HepG2 (cell line): ENCODE measurements around the gene EPN2. TPM values are rescaled to one million over a fixed set of nuclear protein-coding genes. Genes with fewer than 3 reads are reported as not detected.
A peak's percentile ranks its signal among the peaks of the same experiment; 100 is the strongest.

Experiments used
- ASH2L ChIP-seq: fragments of 300-600, 200-600 bp; sonication (generic); IDR thresholded peaks from 2 replicates; pipeline ENCODE4 v1.7.0; 2017; ENCODE audit warnings: low read depth, mild to moderate bottlenecking, moderate library complexity, mixed read lengths, low read length; ENCODE audit not compliant: insufficient read length
- ATF1 ChIP-seq: IDR thresholded peaks from 2 replicates; pipeline ENCODE4 v1.6.1; 2016; ENCODE audit warnings: mild to moderate bottlenecking, control low read depth
- CCDC6 ChIP-seq: sonication (generic); formaldehyde crosslinking; IDR thresholded peaks from 2 replicates; pipeline ENCODE4 v1.8.1; 2022; ENCODE audit warnings: mild to moderate bottlenecking, missing genetic modification reagents, moderate library complexity
- MED1 ChIP-seq: sonication (generic); formaldehyde crosslinking; IDR thresholded peaks from 2 replicates; pipeline ENCODE4 v1.4.0; 2020; ENCODE audit warnings: missing genetic modification reagents
- NCOA5 ChIP-seq: sonication (generic); formaldehyde crosslinking; IDR thresholded peaks from 2 replicates; pipeline ENCODE4 v1.4.0; 2020; ENCODE audit warnings: missing genetic modification reagents
- NFIC ChIP-seq: IDR thresholded peaks from 2 replicates; pipeline ENCODE4 v1.6.1; 2012; ENCODE audit warnings: mild to moderate bottlenecking, low read length, inconsistent platforms
- PCBP2 ChIP-seq: fragments of 200-400 bp; formaldehyde crosslinking; optimal IDR thresholded peaks from 2 replicates; pipeline ENCODE3; 2018; ENCODE audit warnings: low read length, low read depth; ENCODE audit not compliant: poor library complexity, severe bottlenecking
- RBAK ChIP-seq: sonication (generic); formaldehyde crosslinking; IDR thresholded peaks from 2 replicates; pipeline ENCODE4 v1.5.1; 2020; ENCODE audit warnings: mild to moderate bottlenecking, missing genetic modification reagents
- SP140L ChIP-seq: sonication (generic); formaldehyde crosslinking; IDR thresholded peaks from 2 replicates; pipeline ENCODE4 v1.4.0; 2020; ENCODE audit warnings: missing genetic modification reagents, borderline replicate concordance
- TCF12 ChIP-seq, 2 experiments: fragments of 450-650 bp in 1 of 2; sonication (generic) in 1 of 2; formaldehyde crosslinking in 1 of 2; IDR thresholded peaks; 2 replicates each; pipeline versions ENCODE4 v1.6.1 to v1.8.0; 2017 to 2022; ENCODE audit warnings: antibody characterized with exemption in 1 of 2, mild to moderate bottlenecking in 1 of 2, missing genetic modification reagents in 1 of 2, moderate library complexity in 1 of 2
- ZFP36 ChIP-seq: fragments of 150-350 bp; IDR thresholded peaks from 2 replicates; pipeline ENCODE4 v1.6.1; 2018; ENCODE audit warnings: borderline replicate concordance, low read length, low read depth; ENCODE audit not compliant: partially characterized antibody
- ZNF180 ChIP-seq: sonication (generic); formaldehyde crosslinking; IDR thresholded peaks from 2 replicates; pipeline ENCODE4 v1.4.0; 2020; ENCODE audit warnings: low read depth, missing genetic modification reagents, borderline replicate concordance
- ZNF30 ChIP-seq: sonication (generic); formaldehyde crosslinking; IDR thresholded peaks from 2 replicates; pipeline ENCODE4 v1.5.0; 2020; ENCODE audit warnings: mild to moderate bottlenecking, missing genetic modification reagents
- ZNF329 ChIP-seq: sonication (generic); formaldehyde crosslinking; IDR thresholded peaks from 2 replicates; pipeline ENCODE4 v1.9.0; 2021; ENCODE audit warnings: low read depth, mild to moderate bottlenecking, missing genetic modification reagents
- ZNF549 ChIP-seq: sonication (generic); formaldehyde crosslinking; IDR thresholded peaks from 2 replicates; pipeline ENCODE4 v1.5.0; 2020; ENCODE audit warnings: missing genetic modification reagents
- ZNF644 ChIP-seq: IDR thresholded peaks from 2 replicates; pipeline ENCODE4 v1.6.1; 2016; ENCODE audit warnings: low read depth
- ZNF749 ChIP-seq: sonication (generic); formaldehyde crosslinking; IDR thresholded peaks from 2 replicates; pipeline ENCODE4 v1.8.0; 2022; ENCODE audit warnings: mild to moderate bottlenecking, missing genetic modification reagents, moderate library complexity, borderline replicate concordance
- ZNF792 ChIP-seq: IDR thresholded peaks from 2 replicates; pipeline ENCODE4 v1.6.1; 2016
- ZSCAN21 ChIP-seq: sonication (generic); formaldehyde crosslinking; IDR thresholded peaks from 2 replicates; pipeline ENCODE4 v1.8.0; 2022; ENCODE audit warnings: mild to moderate bottlenecking, missing genetic modification reagents, moderate library complexity, borderline replicate concordance
- polyA plus RNA-seq, 8 experiments: library from polyadenylated mRNA; depleted of rRNA in 3 of 8; stranded (reverse) in 7 of 8; unstranded in 1 of 8; fragments of >200 nt; fragmentation: Illumina TruSeq in 4 of 8; extraction: Trizol in 4 of 8; gene quantifications; 2 replicates each; pipeline versions ENCODE4 v1.2.1 to v1.2.3, GENCODE V29; 2011 to 2016; ENCODE audit warnings: low read depth in 4 of 8, missing spikeins in 1 of 8, mixed read lengths in 1 of 8; ENCODE audit not compliant: insufficient read depth in 1 of 8
- total RNA-seq, 5 experiments: library from RNA; depleted of rRNA; stranded (reverse); fragments of >200 nt; fragmentation: Illumina TruSeq; extraction: Trizol; gene quantifications; 2 replicates each; pipeline ENCODE4 v1.2.3, GENCODE V29; 2016; ENCODE audit warnings: low read depth in 1 of 5
- TF ChIP-seq, protein P1 (sequence below): IDR thresholded peaks from 2 replicates; pipeline ENCODE4 v1.6.1; 2016; ENCODE audit warnings: mild to moderate bottlenecking, missing biosample characterization, missing genetic modification reagents
- TF ChIP-seq, protein P2 (sequence below), 2 experiments: fragments of 450-650 bp in 1 of 2; sonication (generic) in 1 of 2; formaldehyde crosslinking; IDR thresholded peaks; 2 replicates each; pipeline versions ENCODE4 v1.5.0 to v1.8.0; 2020 to 2022; ENCODE audit warnings: mild to moderate bottlenecking in 1 of 2, missing genetic modification reagents in 1 of 2
- TF ChIP-seq, protein P3 (sequence below): sonication (generic); formaldehyde crosslinking; IDR thresholded peaks from 2 replicates; pipeline ENCODE4 v1.4.0; 2020; ENCODE audit warnings: missing genetic modification reagents, borderline replicate concordance
- TF ChIP-seq, protein P4 (sequence below): sonication (generic); formaldehyde crosslinking; IDR thresholded peaks from 2 replicates; pipeline ENCODE4 v1.8.0; 2022; ENCODE audit warnings: mild to moderate bottlenecking, missing genetic modification reagents, moderate library complexity

Gene EPN2
- total and polyA plus RNA-seq, 2 of the 13 experiments (the other 11 are each of a cell fraction or from before 2014, with no cell fraction given), result 7.8 to 19.2 TPM

DNA sequence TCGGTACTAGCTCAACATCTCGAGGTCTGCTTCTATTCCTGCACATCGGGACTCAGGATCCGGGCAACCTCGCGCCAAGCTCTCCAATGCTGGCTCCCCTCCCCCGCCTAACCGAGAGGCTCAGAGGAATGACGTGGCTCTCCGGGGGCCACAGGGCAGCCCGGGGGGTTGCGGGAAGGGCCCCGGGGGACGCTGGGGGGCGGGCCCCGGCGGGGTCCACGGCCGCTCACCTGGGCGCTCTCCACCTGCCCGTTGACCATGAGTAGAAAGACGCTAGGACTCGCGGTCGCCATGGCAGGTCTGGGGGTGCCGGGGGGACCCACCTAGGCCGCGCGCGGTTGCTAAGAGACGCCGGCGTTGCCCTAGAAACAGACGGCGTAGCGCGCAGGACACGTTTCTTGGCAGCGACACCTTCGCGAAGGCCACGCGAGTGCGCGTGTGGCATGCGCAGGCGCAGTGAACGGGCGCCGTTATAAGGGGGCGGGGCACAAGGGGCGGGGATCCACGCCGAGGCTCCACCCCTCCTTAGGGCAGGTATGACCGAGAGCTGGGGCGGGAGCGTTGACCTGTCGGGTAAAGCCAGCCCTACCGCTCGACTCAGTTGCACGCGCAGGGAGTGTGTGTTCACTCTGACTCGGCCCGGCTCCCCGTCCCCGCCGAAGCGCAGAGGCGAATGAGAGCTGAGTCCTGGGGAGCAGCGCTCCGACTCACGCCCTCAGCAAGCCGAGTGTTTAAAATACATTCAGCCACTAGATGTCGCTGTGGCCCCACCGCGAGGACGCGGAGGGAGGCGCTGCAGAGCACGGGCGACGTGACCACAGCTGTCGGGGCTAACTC is 125.3 kb downstream of the EPN2 start, which contains the start of gene B9D1 (continued):
- TF ChIP-seq, protein P1, sequence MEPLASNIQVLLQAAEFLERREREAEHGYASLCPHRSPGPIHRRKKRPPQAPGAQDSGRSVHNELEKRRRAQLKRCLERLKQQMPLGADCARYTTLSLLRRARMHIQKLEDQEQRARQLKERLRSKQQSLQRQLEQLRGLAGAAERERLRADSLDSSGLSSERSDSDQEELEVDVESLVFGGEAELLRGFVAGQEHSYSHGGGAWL, result peak; percentile 50
- TF ChIP-seq MED1 (CRISPR knock-in tag) (peak; percentile 31), ZSCAN21 (CRISPR knock-in tag) (peak; percentile 38; the same call in 1 of the 2 replicates), ASH2L (peak; percentile 30), SP140L (CRISPR knock-in tag) (no peak), ZFP36 (no peak), ZNF549 (CRISPR knock-in tag) (no peak), RBAK (CRISPR knock-in tag) (0 out of 2 replicates have a peak, but pooled peaks have one; percentile 51), ZNF792 (peak; percentile 52; the same call in 1 of the 2 replicates), CCDC6 (peak; percentile 53), ZNF644 (no peak), PCBP2 (no peak), NCOA5 (CRISPR knock-in tag) (no peak), ATF1 (CRISPR knock-in tag) (no peak), ZNF30 (CRISPR knock-in tag) (no peak; the same call in 1 of the 2 replicates), ZNF180 (CRISPR knock-in tag) (no peak), ZNF329 (CRISPR knock-in tag) (0 out of 2 replicates have a peak, but pooled peaks have one; percentile 15), NFIC (no peak), TCF12 (IDR thresholded peaks at IDR 0.05) (no peak), TCF12 (CRISPR knock-in tag; IDR thresholded peaks at IDR 0.05) (no peak), ZNF749 (no peak; the same call in 1 of the 2 replicates)
- TF ChIP-seq, protein P2, sequence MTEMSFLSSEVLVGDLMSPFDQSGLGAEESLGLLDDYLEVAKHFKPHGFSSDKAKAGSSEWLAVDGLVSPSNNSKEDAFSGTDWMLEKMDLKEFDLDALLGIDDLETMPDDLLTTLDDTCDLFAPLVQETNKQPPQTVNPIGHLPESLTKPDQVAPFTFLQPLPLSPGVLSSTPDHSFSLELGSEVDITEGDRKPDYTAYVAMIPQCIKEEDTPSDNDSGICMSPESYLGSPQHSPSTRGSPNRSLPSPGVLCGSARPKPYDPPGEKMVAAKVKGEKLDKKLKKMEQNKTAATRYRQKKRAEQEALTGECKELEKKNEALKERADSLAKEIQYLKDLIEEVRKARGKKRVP (CRISPR knock-in tag; IDR thresholded peaks at IDR 0.05), result no peak
- TF ChIP-seq, protein P3, sequence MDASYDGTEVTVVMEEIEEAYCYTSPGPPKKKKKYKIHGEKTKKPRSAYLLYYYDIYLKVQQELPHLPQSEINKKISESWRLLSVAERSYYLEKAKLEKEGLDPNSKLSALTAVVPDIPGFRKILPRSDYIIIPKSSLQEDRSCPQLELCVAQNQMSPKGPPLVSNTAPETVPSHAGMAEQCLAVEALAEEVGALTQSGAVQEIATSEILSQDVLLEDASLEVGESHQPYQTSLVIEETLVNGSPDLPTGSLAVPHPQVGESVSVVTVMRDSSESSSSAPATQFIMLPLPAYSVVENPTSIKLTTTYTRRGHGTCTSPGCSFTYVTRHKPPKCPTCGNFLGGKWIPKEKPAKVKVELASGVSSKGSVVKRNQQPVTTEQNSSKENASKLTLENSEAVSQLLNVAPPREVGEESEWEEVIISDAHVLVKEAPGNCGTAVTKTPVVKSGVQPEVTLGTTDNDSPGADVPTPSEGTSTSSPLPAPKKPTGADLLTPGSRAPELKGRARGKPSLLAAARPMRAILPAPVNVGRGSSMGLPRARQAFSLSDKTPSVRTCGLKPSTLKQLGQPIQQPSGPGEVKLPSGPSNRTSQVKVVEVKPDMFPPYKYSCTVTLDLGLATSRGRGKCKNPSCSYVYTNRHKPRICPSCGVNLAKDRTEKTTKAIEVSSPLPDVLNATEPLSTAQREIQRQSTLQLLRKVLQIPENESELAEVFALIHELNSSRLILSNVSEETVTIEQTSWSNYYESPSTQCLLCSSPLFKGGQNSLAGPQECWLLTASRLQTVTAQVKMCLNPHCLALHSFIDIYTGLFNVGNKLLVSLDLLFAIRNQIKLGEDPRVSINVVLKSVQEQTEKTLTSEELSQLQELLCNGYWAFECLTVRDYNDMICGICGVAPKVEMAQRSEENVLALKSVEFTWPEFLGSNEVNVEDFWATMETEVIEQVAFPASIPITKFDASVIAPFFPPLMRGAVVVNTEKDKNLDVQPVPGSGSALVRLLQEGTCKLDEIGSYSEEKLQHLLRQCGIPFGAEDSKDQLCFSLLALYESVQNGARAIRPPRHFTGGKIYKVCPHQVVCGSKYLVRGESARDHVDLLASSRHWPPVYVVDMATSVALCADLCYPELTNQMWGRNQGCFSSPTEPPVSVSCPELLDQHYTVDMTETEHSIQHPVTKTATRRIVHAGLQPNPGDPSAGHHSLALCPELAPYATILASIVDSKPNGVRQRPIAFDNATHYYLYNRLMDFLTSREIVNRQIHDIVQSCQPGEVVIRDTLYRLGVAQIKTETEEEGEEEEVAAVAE (CRISPR knock-in tag), result no peak
- TF ChIP-seq, protein P4, sequence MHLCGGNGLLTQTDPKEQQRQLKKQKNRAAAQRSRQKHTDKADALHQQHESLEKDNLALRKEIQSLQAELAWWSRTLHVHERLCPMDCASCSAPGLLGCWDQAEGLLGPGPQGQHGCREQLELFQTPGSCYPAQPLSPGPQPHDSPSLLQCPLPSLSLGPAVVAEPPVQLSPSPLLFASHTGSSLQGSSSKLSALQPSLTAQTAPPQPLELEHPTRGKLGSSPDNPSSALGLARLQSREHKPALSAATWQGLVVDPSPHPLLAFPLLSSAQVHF (CRISPR knock-in tag), result no peak
